ENCODE measurements around the gene ZNRF3.

DNA sequence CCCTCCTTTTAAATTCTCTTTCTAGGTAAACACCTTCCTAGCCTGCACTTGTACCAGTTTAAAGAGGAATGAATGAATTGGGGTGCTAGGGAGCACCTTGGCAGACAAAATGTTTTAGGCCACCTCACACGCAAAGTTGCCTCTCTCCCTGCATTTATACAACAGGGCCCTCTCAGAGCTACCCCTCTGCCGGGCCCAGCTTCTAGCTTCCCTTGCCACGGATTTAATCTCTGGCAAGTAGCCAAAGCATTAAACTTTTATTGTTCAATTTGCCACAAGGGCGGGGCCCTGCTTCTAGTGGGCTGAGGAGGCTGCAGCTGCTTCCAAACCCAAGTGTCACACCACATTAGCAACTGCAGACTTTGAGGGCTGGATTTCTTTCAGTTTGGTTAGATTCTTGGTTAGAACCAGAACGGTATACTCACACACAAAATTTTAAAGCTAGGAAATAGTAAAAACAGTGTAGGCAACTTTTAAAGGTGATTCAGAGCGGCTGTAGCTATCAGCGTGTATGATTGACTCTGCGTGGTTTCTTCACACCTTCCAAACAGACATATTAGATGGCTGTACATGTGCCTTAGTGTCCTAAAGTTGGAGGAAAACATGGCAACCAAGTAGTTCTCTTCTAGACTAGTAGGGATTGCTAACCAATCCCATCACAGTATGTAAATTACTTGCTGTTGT is 196.0 kb downstream of the ZNRF3 start:
- TF ChIP-seq REST (IDR thresholded peaks at IDR 0.05; ENCODE audit: unreplicated experiment) (no peak), CTCF (conservative IDR thresholded peaks at IDR 0.05; ENCODE audit: low read depth in 2 of 2) (no peak), EZH2 (IDR thresholded peaks at IDR 0.05; ENCODE audit: low read depth, unreplicated experiment) (no peak), ETS1 (IDR thresholded peaks at IDR 0.05) (no peak), CREB1 (CRISPR knock-in tag; IDR thresholded peaks at IDR 0.05; ENCODE audit: low read depth) (no peak), EZH2phosphoT487 (IDR thresholded peaks at IDR 0.05; ENCODE audit: unreplicated experiment) (no peak), JUNB (IDR thresholded peaks at IDR 0.05; ENCODE audit: unreplicated experiment) (no peak), POLR2AphosphoS5 (IDR thresholded peaks at IDR 0.05; ENCODE audit: low read depth) (no peak), ZNF331 (CRISPR knock-in tag; IDR thresholded peaks at IDR 0.05; ENCODE audit: low read depth) (no peak), ZNF114 (CRISPR knock-in tag; IDR thresholded peaks at IDR 0.05) (no peak), STAT1 (IDR thresholded peaks at IDR 0.05; ENCODE audit: unreplicated experiment) (no peak), NANOG (IDR thresholded peaks at IDR 0.05; ENCODE audit: borderline replicate concordance) (no peak)
